Sigmoid colon (tissue), 4 donors: ENCODE measurements around the gene NRXN2.

ENCODE experiments used
- POLR2A ChIP-seq, 2 donors: fragments of 450-650 bp; IDR thresholded peaks; one replicate each; pipeline ENCODE4 v1.6.1; 2016; ENCODE audit warnings: antibody characterized with exemption in 2 of 2, mild to moderate bottlenecking in 2 of 2, moderate library complexity in 2 of 2
- POLR2AphosphoS5 ChIP-seq, 4 donors: sonication (generic); formaldehyde crosslinking; IDR thresholded peaks; one replicate each; pipeline ENCODE4 v1.6.1; 2017; ENCODE audit warnings: antibody characterized with exemption in 4 of 4
- TF ChIP-seq, protein P1 (sequence below), 4 experiments: fragments of 450-650 bp in 3 of 4; fragments of 200-600 bp in 1 of 4; IDR thresholded peaks; one replicate each; pipeline ENCODE4 v1.5.1; 2016 to 2019; ENCODE audit warnings: antibody characterized with exemption in 4 of 4, mild to moderate bottlenecking in 3 of 4, moderate library complexity in 2 of 4

DNA sequence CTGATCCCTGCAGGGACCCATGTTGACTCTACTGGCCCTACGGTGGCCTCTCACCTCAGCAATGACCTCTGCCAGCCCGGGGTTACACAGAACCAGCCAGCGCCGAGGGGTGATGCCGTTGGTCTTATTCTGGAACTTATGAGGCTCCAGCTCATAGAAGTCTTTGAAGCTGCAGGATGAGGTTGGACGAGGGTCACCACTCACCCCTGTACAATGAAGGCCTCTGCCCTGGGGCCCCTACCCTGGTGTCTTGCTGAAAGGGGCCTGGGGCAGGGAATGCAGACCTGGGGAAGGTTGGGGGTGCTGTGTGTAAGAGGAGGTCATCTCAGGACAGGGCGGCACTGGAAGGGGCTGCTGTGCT, 30.0 kb upstream of the NRXN2 start:
- TF ChIP-seq, protein P1, sequence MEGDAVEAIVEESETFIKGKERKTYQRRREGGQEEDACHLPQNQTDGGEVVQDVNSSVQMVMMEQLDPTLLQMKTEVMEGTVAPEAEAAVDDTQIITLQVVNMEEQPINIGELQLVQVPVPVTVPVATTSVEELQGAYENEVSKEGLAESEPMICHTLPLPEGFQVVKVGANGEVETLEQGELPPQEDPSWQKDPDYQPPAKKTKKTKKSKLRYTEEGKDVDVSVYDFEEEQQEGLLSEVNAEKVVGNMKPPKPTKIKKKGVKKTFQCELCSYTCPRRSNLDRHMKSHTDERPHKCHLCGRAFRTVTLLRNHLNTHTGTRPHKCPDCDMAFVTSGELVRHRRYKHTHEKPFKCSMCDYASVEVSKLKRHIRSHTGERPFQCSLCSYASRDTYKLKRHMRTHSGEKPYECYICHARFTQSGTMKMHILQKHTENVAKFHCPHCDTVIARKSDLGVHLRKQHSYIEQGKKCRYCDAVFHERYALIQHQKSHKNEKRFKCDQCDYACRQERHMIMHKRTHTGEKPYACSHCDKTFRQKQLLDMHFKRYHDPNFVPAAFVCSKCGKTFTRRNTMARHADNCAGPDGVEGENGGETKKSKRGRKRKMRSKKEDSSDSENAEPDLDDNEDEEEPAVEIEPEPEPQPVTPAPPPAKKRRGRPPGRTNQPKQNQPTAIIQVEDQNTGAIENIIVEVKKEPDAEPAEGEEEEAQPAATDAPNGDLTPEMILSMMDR (IDR thresholded peaks at IDR 0.05) = no peak
- no peak for TF ChIP-seq POLR2A (IDR thresholded peaks at IDR 0.05)
- no peak for TF ChIP-seq POLR2AphosphoS5 (IDR thresholded peaks at IDR 0.05)
